ENCODE measurements around the gene HIF3A.

Gene HIF3A

DNA sequence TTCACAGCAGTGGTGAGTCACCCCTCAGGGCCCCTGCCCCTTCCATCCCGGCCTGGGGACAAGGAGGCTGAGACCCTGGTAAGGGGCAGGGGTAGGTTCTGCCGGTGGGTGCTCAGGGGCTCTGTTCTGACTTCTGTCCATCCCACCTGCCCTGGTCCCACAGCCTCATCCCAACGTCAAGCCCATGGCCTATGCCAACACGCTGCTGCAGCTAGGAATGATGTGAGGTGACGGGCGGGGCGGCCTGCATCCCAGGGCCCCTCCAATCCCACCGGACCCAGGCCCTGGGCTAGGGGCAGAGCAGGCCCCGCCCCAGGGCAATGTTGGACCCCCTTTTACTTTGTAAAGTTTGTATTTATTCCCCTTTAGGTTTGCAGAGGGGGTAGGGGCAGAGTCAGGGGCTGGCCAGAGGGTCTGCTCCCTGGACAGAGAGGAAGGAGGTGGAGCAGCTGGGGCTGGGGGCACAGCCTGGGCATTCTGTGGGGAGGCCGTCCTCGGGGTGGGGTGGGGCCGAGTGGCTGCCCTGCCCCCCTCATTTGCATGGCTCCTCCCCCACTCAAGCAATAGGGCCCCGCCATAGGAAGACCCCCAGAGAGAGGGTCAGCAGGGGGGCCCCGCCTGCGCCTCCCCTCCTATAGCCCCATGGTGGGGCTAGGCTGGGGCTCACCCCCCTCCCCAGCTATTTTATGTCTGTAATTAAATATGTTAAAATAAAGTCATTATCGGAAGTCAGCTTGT, 93.4 kb downstream of the HIF3A start:
- TF ChIP-seq GATA3 (IDR thresholded peaks at IDR 0.05; ENCODE audit: low read depth, low read length): no peak
- no peak for TF ChIP-seq GATA2 (IDR thresholded peaks at IDR 0.05; ENCODE audit: low read depth, low read length)

DNA sequence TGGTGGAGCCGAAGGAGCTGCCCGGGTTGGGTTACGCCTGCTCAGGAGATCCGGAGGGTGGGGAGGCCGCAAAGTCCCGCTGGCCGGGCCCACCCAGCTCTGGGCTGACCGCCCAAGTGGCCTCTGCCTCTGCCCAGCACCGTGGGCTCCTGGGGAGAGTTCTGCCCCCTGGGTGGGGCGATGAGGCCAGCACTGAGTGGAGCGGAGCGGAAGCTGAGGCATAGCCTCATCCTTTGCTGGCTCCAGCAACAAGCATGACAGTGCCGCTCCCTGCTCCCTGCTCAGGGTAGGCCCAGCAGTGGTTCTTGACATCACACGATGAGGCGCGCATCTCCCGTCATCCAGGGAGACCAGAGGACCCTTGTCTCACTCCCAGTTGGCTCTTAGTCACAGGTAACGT, 94.0 kb downstream of the HIF3A start:
- TF ChIP-seq GATA2 (IDR thresholded peaks at IDR 0.05; ENCODE audit: low read depth, low read length) (no peak), GATA3 (IDR thresholded peaks at IDR 0.05; ENCODE audit: low read depth, low read length) (no peak)

DNA sequence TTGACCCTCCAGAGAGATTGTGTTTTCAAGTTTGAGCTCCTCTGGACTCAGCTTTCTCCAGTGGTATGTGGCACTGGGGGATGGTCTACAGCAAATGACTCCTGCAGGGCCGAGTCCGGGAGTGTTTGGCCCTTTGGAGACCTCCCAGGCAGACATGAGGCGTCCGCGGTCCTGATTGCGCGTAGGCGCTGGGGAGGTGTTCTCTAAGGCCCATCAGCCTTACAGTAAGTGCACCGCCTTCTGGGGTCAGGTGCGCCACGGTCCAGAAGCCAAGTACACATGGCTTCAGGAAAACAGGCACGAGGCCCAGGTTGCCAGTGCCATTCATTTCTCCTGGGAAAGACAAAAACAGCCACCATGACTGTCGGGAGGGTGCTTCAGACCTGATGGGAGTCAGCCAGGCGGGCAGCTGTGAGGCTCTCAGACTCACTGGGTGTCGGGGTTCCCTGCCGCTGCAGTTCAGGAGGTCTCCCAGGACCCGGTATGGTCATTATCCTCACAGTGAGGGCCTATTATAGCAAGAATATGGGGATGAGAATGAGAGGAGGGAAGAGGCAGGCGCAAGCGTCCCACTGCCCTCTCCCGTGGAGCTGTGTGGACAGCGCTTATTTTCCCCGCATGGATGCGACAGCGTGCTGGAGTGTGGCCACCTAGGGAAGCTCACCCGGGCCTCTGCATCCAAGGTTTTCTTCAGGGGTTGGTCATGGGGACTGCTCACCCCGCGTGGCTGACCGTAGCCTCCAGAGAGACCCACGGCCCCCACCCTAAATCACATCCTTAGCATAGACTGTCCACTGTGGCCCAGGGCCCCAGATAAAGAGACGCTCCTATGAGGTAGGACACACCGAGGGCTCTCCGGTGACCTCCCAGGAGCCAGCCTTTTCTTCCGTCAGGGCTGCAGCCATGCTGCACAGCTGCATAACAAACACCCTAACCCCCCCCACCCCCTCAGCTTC, 94.7 kb downstream of the HIF3A start:
- TF ChIP-seq GATA2 (IDR thresholded peaks at IDR 0.05; ENCODE audit: low read depth, low read length) (no peak), GATA3 (IDR thresholded peaks at IDR 0.05; ENCODE audit: low read depth, low read length) (no peak)

DNA sequence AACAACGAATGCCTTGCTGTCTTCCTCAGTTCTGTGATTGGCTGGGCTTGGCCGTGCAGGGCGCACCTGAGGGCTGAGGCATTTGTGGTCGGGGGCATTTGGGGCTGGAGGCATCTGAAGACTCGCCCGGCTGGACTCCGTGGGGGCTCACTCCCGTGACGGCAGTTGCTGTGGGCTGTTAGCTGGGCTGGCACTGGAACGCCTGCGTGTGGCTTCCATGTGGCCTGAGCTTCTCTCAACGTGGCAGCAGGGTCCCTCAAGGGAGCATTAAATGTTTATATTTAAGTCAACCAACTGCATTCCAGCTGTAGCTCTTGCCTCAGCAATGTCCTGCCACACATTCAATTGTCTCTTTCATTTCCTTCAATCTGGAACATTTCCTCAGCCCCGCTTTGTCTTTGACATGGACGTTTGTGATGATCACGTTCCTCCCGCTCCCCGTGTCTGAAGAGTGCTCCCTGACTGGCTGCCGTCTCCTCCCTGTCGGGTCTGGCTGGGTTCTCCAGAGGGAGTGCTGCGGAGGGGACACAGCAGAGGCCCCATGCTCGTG, 95.5 kb downstream of the HIF3A start:
- no peak for TF ChIP-seq GATA3 (IDR thresholded peaks at IDR 0.05; ENCODE audit: low read depth, low read length)
- no peak for TF ChIP-seq GATA2 (IDR thresholded peaks at IDR 0.05; ENCODE audit: low read depth, low read length)

- TF ChIP-seq GATA3 (IDR thresholded peaks at IDR 0.05; ENCODE audit: low read depth, low read length): no peak
- TF ChIP-seq GATA2 (IDR thresholded peaks at IDR 0.05; ENCODE audit: low read depth, low read length): no peak
Observed at GRCh38 chr19:46392837-46393236, 96.0 kb downstream of the HIF3A start.

Measured in SH-SY5Y (cell line).